Brain microvascular endothelial cell (primary cell): ENCODE results near the gene PARD3.
"Not testable (repeated sequence)": the region's sequence is repeated elsewhere in the genome, so short reads cannot be mapped to it uniquely, and the experiment has no call there.

ENCODE experiments used
- DNase-seq: peaks from one replicate; pipeline ENCODE4 v3.0.0-alpha.2; 2020
- H3K27ac ChIP-seq: fragments of 250-450 bp; sonication (Bioruptor Pico); 2 replicates; pipeline ENCODE4 v1.5.1; 2020; ENCODE audit warnings: mild to moderate bottlenecking, moderate library complexity
- H3K27me3 ChIP-seq: fragments of 250-450 bp; sonication (Bioruptor Pico); replicated peaks from 2 replicates; pipeline ENCODE4 v1.5.1; 2020; ENCODE audit warnings: mild to moderate bottlenecking
- H3K36me3 ChIP-seq: fragments of 250-450 bp; sonication (Bioruptor Pico); replicated peaks from 2 replicates; pipeline ENCODE4 v1.5.1; 2020; ENCODE audit warnings: mild to moderate bottlenecking
- H3K4me3 ChIP-seq: 2 replicates; pipeline ENCODE4 v1.5.1; 2011; ENCODE audit warnings: low read depth, mild to moderate bottlenecking, control low read depth, low read length, moderate library complexity
- in situ Hi-C: cut with HindIII; loops from 2 replicates; pipeline ENCODE4 v1.10.0; 2017; ENCODE audit warnings: low sequenced_read_pairs, low pct_ligation_motif_present
- TF ChIP-seq, protein P1 (sequence below): IDR thresholded peaks from 2 replicates; pipeline ENCODE4 v1.5.1; 2011; ENCODE audit warnings: low read depth, mild to moderate bottlenecking, moderate library complexity, low read length, control low read depth, inconsistent platforms; ENCODE audit errors: missing control alignments

The PARD3 gene

DNA sequence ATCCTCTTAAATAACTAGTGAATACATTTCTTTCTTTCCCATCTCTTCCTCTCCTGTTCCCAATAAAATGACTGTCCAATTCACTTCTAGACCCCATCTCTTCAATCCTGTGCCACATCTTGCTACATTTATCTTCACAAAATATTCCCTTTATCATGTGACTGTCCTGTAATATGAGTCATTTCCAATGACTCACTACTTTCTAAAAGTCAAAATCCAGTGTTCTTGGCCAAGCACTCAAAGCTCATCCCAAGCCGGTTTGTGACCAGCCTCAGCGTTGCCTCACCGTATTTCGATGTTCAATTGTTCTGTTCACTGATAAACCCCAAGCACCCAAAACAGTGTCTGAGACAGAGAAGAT lies 104.7 kb downstream of the PARD3 start:
- DNase-seq: peak; percentile 75
- in situ Hi-C loops: no loop called here
- no peaks in the 10 kb centered on the region for H3K27me3 ChIP-seq
- TF ChIP-seq, protein P1, sequence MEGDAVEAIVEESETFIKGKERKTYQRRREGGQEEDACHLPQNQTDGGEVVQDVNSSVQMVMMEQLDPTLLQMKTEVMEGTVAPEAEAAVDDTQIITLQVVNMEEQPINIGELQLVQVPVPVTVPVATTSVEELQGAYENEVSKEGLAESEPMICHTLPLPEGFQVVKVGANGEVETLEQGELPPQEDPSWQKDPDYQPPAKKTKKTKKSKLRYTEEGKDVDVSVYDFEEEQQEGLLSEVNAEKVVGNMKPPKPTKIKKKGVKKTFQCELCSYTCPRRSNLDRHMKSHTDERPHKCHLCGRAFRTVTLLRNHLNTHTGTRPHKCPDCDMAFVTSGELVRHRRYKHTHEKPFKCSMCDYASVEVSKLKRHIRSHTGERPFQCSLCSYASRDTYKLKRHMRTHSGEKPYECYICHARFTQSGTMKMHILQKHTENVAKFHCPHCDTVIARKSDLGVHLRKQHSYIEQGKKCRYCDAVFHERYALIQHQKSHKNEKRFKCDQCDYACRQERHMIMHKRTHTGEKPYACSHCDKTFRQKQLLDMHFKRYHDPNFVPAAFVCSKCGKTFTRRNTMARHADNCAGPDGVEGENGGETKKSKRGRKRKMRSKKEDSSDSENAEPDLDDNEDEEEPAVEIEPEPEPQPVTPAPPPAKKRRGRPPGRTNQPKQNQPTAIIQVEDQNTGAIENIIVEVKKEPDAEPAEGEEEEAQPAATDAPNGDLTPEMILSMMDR: no peak
- no peaks in the 10 kb centered on the region for H3K36me3 ChIP-seq
- no peak overlapping the region for H3K4me3 ChIP-seq
- H3K27ac ChIP-seq: peak overlapping the region; percentile 1

DNA sequence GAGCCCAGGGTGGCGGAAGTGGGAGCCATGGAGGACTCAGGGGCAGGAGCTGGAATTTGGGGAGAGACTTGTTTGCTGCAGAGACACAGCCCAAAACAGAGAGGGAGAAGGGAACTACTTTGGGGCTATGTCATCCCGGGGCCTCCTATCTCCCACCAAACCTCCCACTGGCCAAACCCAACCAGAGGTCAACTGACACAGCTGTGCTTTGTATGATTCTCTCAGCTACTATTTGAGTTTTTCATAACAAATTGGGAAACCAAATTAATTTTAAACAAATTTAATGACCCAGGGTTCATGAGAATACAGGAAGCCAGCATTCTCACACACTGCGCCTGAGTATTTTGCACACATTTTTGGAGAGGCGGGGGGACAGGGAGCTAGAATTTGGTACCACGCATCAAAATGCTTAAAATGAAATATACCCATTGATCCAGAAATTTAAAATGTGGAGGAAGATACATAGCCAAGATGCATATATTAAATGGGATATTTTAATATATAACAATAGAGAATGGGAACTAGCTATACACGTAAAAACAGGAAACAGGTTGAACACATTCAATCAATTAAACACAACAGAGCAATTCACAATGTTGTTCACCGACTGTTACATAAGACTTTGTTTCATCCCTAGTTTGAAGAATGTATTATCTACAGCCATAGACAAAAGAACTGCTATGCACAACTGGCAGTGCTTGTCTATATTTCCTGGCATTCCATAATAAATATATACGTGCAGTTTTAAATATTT lies 105.3 kb downstream of the PARD3 start:
- H3K27ac ChIP-seq: peak overlapping the region; percentile 1
- TF ChIP-seq, protein P1: no peak

DNA sequence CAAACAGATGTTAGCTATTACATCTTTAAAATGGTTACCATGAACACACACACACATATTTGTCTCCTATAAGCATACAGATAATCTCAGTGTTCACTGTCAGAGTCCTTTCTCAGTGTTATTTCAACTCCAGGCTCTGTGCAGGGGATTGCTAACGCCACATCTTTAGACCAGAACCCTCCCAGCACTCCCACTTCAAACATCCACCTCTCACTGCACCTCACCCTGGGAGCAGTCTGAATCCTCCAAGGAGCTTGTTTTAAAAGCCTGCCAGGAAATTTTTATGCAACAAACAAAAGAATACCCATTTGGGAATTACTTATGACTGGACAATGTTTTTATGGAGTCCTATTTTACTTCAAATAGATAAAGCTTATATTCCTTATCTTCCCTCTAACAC lies 107.4 kb downstream of the PARD3 start:
- no peaks in the 10 kb centered on the region for H3K36me3 ChIP-seq
- no peak for DNase-seq
- H3K27me3 ChIP-seq: no peaks in the 10 kb centered on the region
- in situ Hi-C loops: no loop called here
- H3K27ac ChIP-seq: no peak overlapping the region
- TF ChIP-seq, protein P1: no peak
- no peak overlapping the region for H3K4me3 ChIP-seq

More for the DNA sequence above, 105.3 kb downstream of the PARD3 start:
- DNase-seq: no peak
- Histone ChIP-seq H3K36me3 (no peaks in the 10 kb centered on the region), H3K27me3 (no peaks in the 10 kb centered on the region), H3K4me3 (no peak overlapping the region)
- in situ Hi-C loops: no loop called here

DNA sequence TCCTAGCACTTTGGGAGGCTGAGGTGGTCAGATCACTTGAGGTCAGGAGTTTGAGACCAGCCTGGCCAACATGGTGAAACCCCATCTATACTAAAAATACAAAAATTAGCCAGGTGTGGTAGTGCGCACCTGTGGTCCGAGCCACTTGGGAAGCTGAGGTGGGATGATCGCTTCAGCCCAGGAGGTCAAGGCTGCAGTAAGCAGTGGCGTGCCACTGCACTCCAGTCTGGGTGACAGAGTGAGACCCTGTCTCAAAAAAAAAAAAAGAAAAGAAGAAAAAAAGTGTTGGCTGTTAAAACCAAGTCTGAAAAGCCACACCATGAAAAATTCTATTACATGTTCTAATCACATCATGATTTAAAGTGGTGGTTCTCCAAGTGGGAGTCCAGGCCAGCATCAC lies 108.1 kb downstream of the PARD3 start:
- H3K36me3 ChIP-seq, in situ Hi-C loops, H3K27me3 ChIP-seq, H3K27ac ChIP-seq, DNase-seq, H3K4me3 ChIP-seq: not testable (repeated sequence)

DNA sequence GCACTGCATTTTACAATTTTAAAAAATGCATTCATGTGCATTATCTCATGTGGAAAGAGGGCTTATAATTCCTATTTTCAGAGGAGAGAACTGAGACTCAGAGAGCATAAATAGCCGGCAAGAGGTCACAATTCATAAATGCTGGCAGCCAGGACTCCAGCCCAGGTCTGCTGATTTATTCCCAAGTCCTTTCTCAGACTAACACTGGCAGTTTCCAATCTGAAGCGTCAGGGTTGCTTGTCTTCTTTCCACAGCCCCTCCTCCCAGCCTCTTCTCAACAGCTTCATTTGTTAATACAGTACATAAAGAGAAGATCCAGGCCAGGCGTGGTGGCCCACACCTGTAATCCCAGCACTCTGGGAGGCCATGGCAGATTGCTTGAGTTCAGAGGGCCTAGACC lies 108.9 kb downstream of the PARD3 start:
- no peaks in the 10 kb centered on the region for H3K27me3 ChIP-seq
- no peaks in the 10 kb centered on the region for H3K36me3 ChIP-seq
- H3K27ac ChIP-seq: no peak overlapping the region
- DNase-seq: no peak
- in situ Hi-C loops: no loop called here
- TF ChIP-seq, protein P1: no peak
- H3K4me3 ChIP-seq: no peak overlapping the region

DNA sequence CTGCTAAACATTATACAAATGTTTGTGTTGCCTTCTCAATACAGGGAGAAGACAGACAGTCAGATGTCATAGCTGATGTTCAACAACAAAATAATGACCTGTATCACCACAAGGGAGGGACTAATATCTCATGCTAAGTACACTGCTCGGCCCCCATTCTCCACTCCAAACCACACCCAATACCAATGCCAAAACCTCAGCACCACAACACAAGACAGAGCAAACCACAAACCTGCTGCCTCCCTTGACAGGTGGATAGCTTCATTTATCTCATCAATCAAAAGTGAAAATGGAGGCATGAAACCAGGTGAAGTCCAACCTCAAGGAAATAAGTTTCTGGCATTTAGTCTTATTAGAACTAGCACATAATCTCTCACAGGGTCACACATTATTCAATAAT lies 109.5 kb downstream of the PARD3 start:
- H3K27me3 ChIP-seq: no peaks in the 10 kb centered on the region
- in situ Hi-C loops: no loop called here
- no peak overlapping the region for H3K4me3 ChIP-seq
- no peak overlapping the region for H3K27ac ChIP-seq
- no peak for DNase-seq
- H3K36me3 ChIP-seq: no peaks in the 10 kb centered on the region
- TF ChIP-seq, protein P1: no peak
